Loucy (cell line): ENCODE results near the gene ILF3.

Experiments
- H2AFZ ChIP-seq: fragments of 200-600 bp; sonication (generic); 2 replicates; pipeline ENCODE4 v1.6.0; 2016; ENCODE audit warnings: antibody characterized with exemption, mild to moderate bottlenecking, low read length, moderate library complexity
- H3F3A ChIP-seq: fragments of 200-600 bp; 2 replicates; pipeline ENCODE4 v1.6.0; 2016; ENCODE audit warnings: antibody characterized with exemption, low read depth, mild to moderate bottlenecking
- H3K27me3 ChIP-seq: fragments of 200-600 bp; sonication (generic); 2 replicates; pipeline ENCODE4 v1.6.1; 2014; ENCODE audit warnings: low read length, mild to moderate bottlenecking; ENCODE audit not compliant: insufficient read depth, poor library complexity, severe bottlenecking
- H3K36me3 ChIP-seq: fragments of 200-600 bp; sonication (generic); 2 replicates; pipeline ENCODE4 v1.6.1; 2016; ENCODE audit warnings: low read length; ENCODE audit not compliant: insufficient read depth
- H3K4me1 ChIP-seq: fragments of 200-600 bp; sonication (generic); 2 replicates; pipeline ENCODE4 v1.5.1; 2014; ENCODE audit warnings: low read length, mild to moderate bottlenecking; ENCODE audit not compliant: insufficient read depth, poor library complexity, severe bottlenecking
- H3K4me2 ChIP-seq: fragments of 200-600 bp; sonication (generic); 2 replicates; pipeline ENCODE4 v1.6.0; 2014; ENCODE audit warnings: antibody characterized with exemption, low read length, low read depth, mild to moderate bottlenecking; ENCODE audit not compliant: poor library complexity, severe bottlenecking
- H3K4me3 ChIP-seq: fragments of 200-600 bp; sonication (generic); 2 replicates; pipeline ENCODE4 v1.5.1; 2014; ENCODE audit warnings: low read length, mild to moderate bottlenecking, mixed read lengths; ENCODE audit not compliant: poor library complexity, severe bottlenecking
- H3K79me2 ChIP-seq: fragments of 200-600 bp; sonication (generic); 2 replicates; pipeline ENCODE4 v1.6.1; 2014; ENCODE audit warnings: low read length; ENCODE audit not compliant: insufficient read depth
- H3K9ac ChIP-seq: fragments of 200-600 bp; sonication (generic); 2 replicates; pipeline ENCODE4 v1.6.0; 2014; ENCODE audit warnings: mild to moderate bottlenecking, low read depth, low read length, moderate library complexity; ENCODE audit not compliant: poor library complexity, severe bottlenecking
- H3K9me2 ChIP-seq: fragments of 200-600 bp; sonication (generic); replicated peaks from 2 replicates; pipeline ENCODE4 v1.6.1; 2016; ENCODE audit warnings: low read depth, low read length, mixed read lengths
- H3K9me3 ChIP-seq: fragments of 200-600 bp; sonication (generic); 2 replicates; pipeline ENCODE4 v1.6.1; 2014; ENCODE audit warnings: mild to moderate bottlenecking, antibody characterized with exemption, low read length, low read depth; ENCODE audit not compliant: insufficient read depth
- H4K20me1 ChIP-seq: fragments of 200-600 bp; sonication (generic); 2 replicates; pipeline ENCODE4 v1.6.0; 2014; ENCODE audit warnings: antibody characterized with exemption, low read length, mild to moderate bottlenecking; ENCODE audit not compliant: insufficient read depth, poor library complexity, severe bottlenecking
- CTCF ChIP-seq: fragments of 200-600 bp; sonication (generic); conservative IDR thresholded peaks from 2 replicates; pipeline ENCODE4 v1.5.1; 2014; ENCODE audit warnings: mild to moderate bottlenecking, antibody characterized with exemption, low read length
- EZH2phosphoT487 ChIP-seq: fragments of 200-600 bp; IDR thresholded peaks from 2 replicates; pipeline ENCODE4 v1.6.1; 2018; ENCODE audit warnings: antibody characterized with exemption, mild to moderate bottlenecking, moderate library complexity, borderline replicate concordance

The ILF3 gene

GRCh38 chr19:10612499-10613119 is 41.5 kb upstream of the ILF3 start:
- Histone ChIP-seq H3K9me3 (no peaks in the 10 kb centered on the region), H3F3A (no peaks in the 10 kb centered on the region), H3K4me1 (peaks cover 6% of the 10 kb centered on the region), H3K9ac (no peak overlapping the region), H2AFZ (no peak overlapping the region), H3K79me2 (no peaks in the 10 kb centered on the region), H3K4me3 (no peak overlapping the region), H3K27me3 (no peaks in the 10 kb centered on the region), H3K4me2 (no peak overlapping the region), H3K36me3 (no peaks in the 10 kb centered on the region), H3K9me2 (no peaks in the 10 kb centered on the region), H4K20me1 (no peaks in the 10 kb centered on the region)
- TF ChIP-seq CTCF (no peak), EZH2phosphoT487 (no peak)

- no peak overlapping the region for H3K9ac ChIP-seq
- H4K20me1 ChIP-seq: no peaks in the 10 kb centered on the region
- H3K4me1 ChIP-seq: peaks cover 6% of the 10 kb centered on the region
- H3K4me2 ChIP-seq: no peak overlapping the region
- H3K36me3 ChIP-seq: no peaks in the 10 kb centered on the region
- H3F3A ChIP-seq: no peaks in the 10 kb centered on the region
- no peak for TF ChIP-seq CTCF
- no peak for TF ChIP-seq EZH2phosphoT487
- no peak overlapping the region for H3K4me3 ChIP-seq
- H2AFZ ChIP-seq: no peak overlapping the region
- no peaks in the 10 kb centered on the region for H3K9me2 ChIP-seq
- H3K27me3 ChIP-seq: no peaks in the 10 kb centered on the region
- H3K9me3 ChIP-seq: no peaks in the 10 kb centered on the region
- no peaks in the 10 kb centered on the region for H3K79me2 ChIP-seq
Observed at GRCh38 chr19:10615429-10616023, 38.6 kb upstream of the ILF3 start.

GRCh38 chr19:10617409-10618121 is 36.6 kb upstream of the ILF3 start:
- Histone ChIP-seq H3F3A (no peaks in the 10 kb centered on the region), H3K27me3 (no peaks in the 10 kb centered on the region), H2AFZ (no peak overlapping the region), H3K9me3 (no peaks in the 10 kb centered on the region), H3K9me2 (no peaks in the 10 kb centered on the region), H3K4me3 (no peak overlapping the region), H3K79me2 (no peaks in the 10 kb centered on the region), H4K20me1 (no peaks in the 10 kb centered on the region), H3K4me2 (no peak overlapping the region), H3K9ac (no peak overlapping the region), H3K4me1 (peaks cover 6% of the 10 kb centered on the region), H3K36me3 (no peaks in the 10 kb centered on the region)
- TF ChIP-seq EZH2phosphoT487 (no peak), CTCF (no peak)
